PC-9 (cell line): ENCODE results near the gene LOXL3. TPM values are rescaled to one million over a fixed set of nuclear protein-coding genes. Genes with fewer than 3 reads are reported as not detected.

Source experiments
- Bru-seq: library from RNA; stranded (reverse); fragments of 400-500 nt; gene quantifications from one replicate; lab custom pipeline; 2021; lab: Mats Ljungman, UMichigan
- BruChase-seq, 2 experiments: library from RNA; stranded (reverse); fragments of 400-500 nt; gene quantifications; one replicate each; lab custom pipeline; 2021; lab: Mats Ljungman, UMichigan
- BruUV-seq: library from RNA; stranded (reverse); fragments of 400-500 nt; replicated peaks from 2 replicates; lab custom pipeline; 2021; lab: Mats Ljungman, UMichigan
- CTCF ChIA-PET: fragments of 300-600 bp; sonication (Branson Sonifier 250); formaldehyde crosslinking; loops from one replicate; lab custom pipeline; 2022; ENCODE audit warnings: antibody characterized with exemption; lab: Charles Lee
- POLR2A ChIA-PET: fragments of 300-600 bp; sonication (Branson Sonifier 250); formaldehyde crosslinking; loops from one replicate; lab custom pipeline; 2022; ENCODE audit warnings: antibody characterized with exemption; ENCODE audit not compliant: unreplicated experiment; lab: Charles Lee
- DNase-seq, 2 experiments: peaks; one replicate each; pipeline versions ENCODE4 v3.0.0 to v3.0.0-alpha.2; 2015 to 2022; ENCODE audit warnings: mixed read lengths in 1 of 2
- H2AFZ ChIP-seq: fragments of 200-600 bp; sonication (generic); 2 replicates; pipeline ENCODE4 v1.8.1; 2017; ENCODE audit warnings: antibody characterized with exemption
- H3F3A ChIP-seq: fragments of 200-600 bp; sonication (generic); 2 replicates; pipeline ENCODE4 v1.8.1; 2017; ENCODE audit warnings: antibody characterized with exemption, mild to moderate bottlenecking, low read depth; ENCODE audit not compliant: insufficient read depth
- H3K27ac ChIP-seq: fragments of 200-600 bp; sonication (generic); 2 replicates; pipeline ENCODE4 v1.6.1; 2016; ENCODE audit warnings: mixed run types
- H3K27me3 ChIP-seq: fragments of 200-600 bp; sonication (generic); 2 replicates; pipeline ENCODE4 v1.6.1; 2016; ENCODE audit warnings: low read depth, mixed run types; ENCODE audit not compliant: insufficient read depth
- H3K36me3 ChIP-seq: fragments of 200-600 bp; sonication (generic); 2 replicates; pipeline ENCODE4 v1.6.1; 2016; ENCODE audit warnings: low read depth, mixed run types
- H3K4me1 ChIP-seq: fragments of 200-600 bp; sonication (generic); replicated peaks from 2 replicates; pipeline ENCODE4 v1.6.1; 2016; ENCODE audit warnings: mixed run types; ENCODE audit not compliant: insufficient read depth
- H3K4me2 ChIP-seq: fragments of 200-600 bp; sonication (generic); 2 replicates; pipeline ENCODE4 v1.6.1; 2017; ENCODE audit warnings: mixed run types
- H3K4me3 ChIP-seq: fragments of 200-600 bp; sonication (generic); 2 replicates; pipeline ENCODE4 v1.6.1; 2016; ENCODE audit warnings: mixed run types
- H3K79me2 ChIP-seq: fragments of 200-600 bp; sonication (generic); 2 replicates; pipeline ENCODE4 v1.6.1; 2017; ENCODE audit warnings: low read depth, mixed run types
- H3K9me2 ChIP-seq: fragments of 200-600 bp; sonication (generic); 2 replicates; pipeline ENCODE4 v1.8.1; 2017; ENCODE audit warnings: mild to moderate bottlenecking; ENCODE audit not compliant: insufficient read depth
- H3K9me3 ChIP-seq: fragments of 200-600 bp; sonication (generic); 2 replicates; pipeline ENCODE4 v1.8.1; 2016; ENCODE audit warnings: low read depth; ENCODE audit not compliant: insufficient read depth
- H4K20me1 ChIP-seq: fragments of 200-600 bp; sonication (generic); 2 replicates; pipeline ENCODE4 v1.8.1; 2017; ENCODE audit not compliant: insufficient read depth
- CTCF ChIP-seq: fragments of 200-600 bp; sonication (generic); conservative IDR thresholded peaks from 2 replicates; pipeline ENCODE4 v1.6.1; 2017; ENCODE audit warnings: mixed run types, antibody characterized with exemption, mild to moderate bottlenecking, moderate library complexity
- EZH2 ChIP-seq: fragments of 200-600 bp; sonication (generic); IDR thresholded peaks from 2 replicates; pipeline ENCODE4 v1.8.0; 2017; ENCODE audit warnings: antibody characterized with exemption, low read depth
- intact Hi-C: fragments of 100-400 bp; cut with micrococcal nuclease; formaldehyde crosslinking; loops from one replicate; pipeline ENCODE4 v1.10.0; 2022; ENCODE audit not compliant: unreplicated experiment
- long read RNA-seq: library from polyadenylated mRNA; stranded (forward); transcript quantifications from one replicate; pipeline ENCODE4 v2.0.0, GENCODE V29; 2022
- total RNA-seq: library from RNA; stranded (reverse); gene quantifications from 2 replicates; pipeline ENCODE4 v1.2.3, GENCODE V29; 2021

LOXL3 gene
- total RNA-seq = 3.1 and 5.0 TPM in 2 replicates
- Bru-seq, nascent RNA = percentile 38 among the genes with signal in this experiment
- BruChase-seq, experiment 1, labeled RNA remaining after a 2-hour chase = percentile 42 among the genes with signal in this experiment
- percentile 45 among the genes with signal in this experiment for BruChase-seq, experiment 2, labeled RNA remaining after a 6-hour chase
- long read RNA-seq, partial matches to known transcripts = 1 of 5 reads
- long read RNA-seq, other reads (novel, unspliced or antisense) = 2 of 5 reads

- ChIA-PET CTCF (interaction anchor here (0.7 kb wide), 1 partner anchor 81 kb away, joined by 13 read pairs; the partner anchor contains the start of gene MRPL53), POLR2A (interaction anchor here (0.6 kb wide), 1 partner anchor 20 kb away, joined by 5 read pairs; no protein-coding TSS in a partner anchor)
- peak within 1 kb of the TSS; percentile 81 for H3K4me2 ChIP-seq
- no peak within 1 kb of the TSS for H3K27ac ChIP-seq
- no peaks in the 10 kb centered on the region for H3K27me3 ChIP-seq
- H3K79me2 ChIP-seq = peaks cover 16% of the 10 kb centered on the region
- no peaks in the 10 kb centered on the region for H3K9me2 ChIP-seq
- intact Hi-C loops = loop anchor here (2.0 kb wide), 1 partner anchor 33 kb away; no protein-coding TSS in a partner anchor
- H3F3A ChIP-seq = peaks cover 29% of the 10 kb centered on the region; the same call in 1 of the 2 replicates
- H3K9me3 ChIP-seq = no peaks in the 10 kb centered on the region
- H4K20me1 ChIP-seq = no peaks in the 10 kb centered on the region
- H3K4me3 ChIP-seq = peak within 1 kb of the TSS; percentile 78
- peak; percentile 57 to 83 for DNase-seq
- no TSS peak for BruUV-seq
- TF ChIP-seq EZH2 (no peak), CTCF (no peak)
- no peaks in the 10 kb centered on the region for H3K36me3 ChIP-seq
- H3K4me1 ChIP-seq = peaks cover 16% of the 10 kb centered on the region
- H2AFZ ChIP-seq = peak within 1 kb of the TSS; percentile 81
Observed at GRCh38 chr2:74553892-74554819, at the start of gene LOXL3, which contains the start of gene DOK1. TSS of gene LOXL3 (minus strand) at chr2:74553942. CDS start at chr2:74552634, 1,308 bp downstream. TSS of gene DOK1 (plus strand) at chr2:74554720. CDS start at chr2:74554755, 35 bp downstream.

GRCh38 chr2:74602586-74603281 lies 49.0 kb upstream of the LOXL3 start:
- H4K20me1 ChIP-seq = no peaks in the 10 kb centered on the region
- H3K36me3 ChIP-seq = no peaks in the 10 kb centered on the region
- H3F3A ChIP-seq = peaks cover 14% of the 10 kb centered on the region
- H3K9me2 ChIP-seq = no peaks in the 10 kb centered on the region
- H3K4me1 ChIP-seq = peaks cover 11% of the 10 kb centered on the region
- H3K27me3 ChIP-seq = no peaks in the 10 kb centered on the region
- no peak for TF ChIP-seq EZH2
- TF ChIP-seq CTCF = no peak
- no peaks in the 10 kb centered on the region for H3K9me3 ChIP-seq
- no peak overlapping the region for H2AFZ ChIP-seq
- no peak overlapping the region for H3K4me3 ChIP-seq
- no peaks in the 10 kb centered on the region for H3K79me2 ChIP-seq
- no TSS peak for BruUV-seq
- CTCF ChIA-PET = interaction anchor here (0.5 kb wide), 1 partner anchor 1016 kb away, joined by 4 read pairs; no protein-coding TSS in a partner anchor
- peak in 1 of 2 experiments; percentile 80 for DNase-seq
- intact Hi-C loops = no loop called here
- peak overlapping the region; percentile 5; the same call in 1 of the 2 replicates for H3K4me2 ChIP-seq
- POLR2A ChIA-PET = interaction anchor here (0.6 kb wide), 2 partner anchors 31 to 1326 kb away, joined by 3 read pairs; no protein-coding TSS in a partner anchor
- no peak overlapping the region for H3K27ac ChIP-seq
